Peyer's patch (tissue), 4 donors: Measurements from ENCODE around the gene ZCCHC18. TPM values are rescaled to one million over a fixed set of nuclear protein-coding genes. Genes with fewer than 3 reads are reported as not detected.
"Not testable (repeated sequence)": the region's sequence is repeated elsewhere in the genome, so short reads cannot be mapped to it uniquely, and the experiment has no call there.

Experiments
- DNase-seq, 3 donors: peaks; one replicate each; pipeline ENCODE4 v3.0.0-alpha.2; 2017 to 2019
- H3K27ac ChIP-seq, 4 donors: fragments of 200-600 bp; sonication (generic); one replicate each; pipeline ENCODE4 v1.5.1; 2016 to 2019
- H3K27me3 ChIP-seq, 2 donors: fragments of 200-600 bp; sonication (generic); one replicate each; pipeline ENCODE4 v1.5.1; 2019
- H3K36me3 ChIP-seq, 3 donors: fragments of 200-600 bp; sonication (generic); one replicate each; pipeline ENCODE4 v1.5.1; 2016 to 2019
- H3K4me1 ChIP-seq, 4 donors: fragments of 200-600 bp; sonication (generic); one replicate each; pipeline ENCODE4 v1.5.1; 2016 to 2019
- H3K4me3 ChIP-seq, 4 donors: fragments of 200-600 bp; sonication (generic); 1 replicate in 3 of 4; 2 replicates in 1 of 4; pipeline ENCODE4 v1.5.1; 2016 to 2019; ENCODE audit warnings: mild to moderate bottlenecking in 1 of 4
- H3K9me3 ChIP-seq, 4 donors: fragments of 200-600 bp; sonication (generic); one replicate each; pipeline ENCODE4 v1.5.1; 2016 to 2019; ENCODE audit warnings: mild to moderate bottlenecking in 1 of 4
- CTCF ChIP-seq, 6 experiments: fragments of 450-650 bp in 4 of 6; fragments of 200-600 bp in 2 of 6; sonication (generic) in 1 of 6; IDR thresholded peaks; one replicate each; pipeline ENCODE4 v1.5.1; 2017 to 2019; ENCODE audit warnings: antibody characterized with exemption in 6 of 6, mild to moderate bottlenecking in 3 of 6, moderate library complexity in 1 of 6
- POLR2A ChIP-seq, 2 donors: fragments of 450-650 bp; IDR thresholded peaks; one replicate each; pipeline ENCODE4 v1.5.1; 2017; ENCODE audit warnings: antibody characterized with exemption in 2 of 2, mild to moderate bottlenecking in 2 of 2, moderate library complexity in 2 of 2
- total RNA-seq, 4 donors: library from RNA; depleted of rRNA; stranded (reverse); fragments of >200 nt; gene quantifications; one replicate each; pipeline ENCODE4 v1.1.0, GENCODE V29; 2016

Gene ZCCHC18
- total RNA-seq, 4 donors from 2014 or later = 0.80 to 8.3 TPM; not detected in 2

GRCh38 chrX:104108955-104109354 is 3.4 kb upstream of the ZCCHC18 start:
- peak in 1 of 3 donors; percentile 49 for DNase-seq
- no peaks in the 10 kb centered on the region for H3K27me3 ChIP-seq
- H3K36me3 ChIP-seq = no peaks in the 10 kb centered on the region
- no peak overlapping the region for H3K4me3 ChIP-seq
- no peaks in the 10 kb centered on the region for H3K4me1 ChIP-seq
- TF ChIP-seq POLR2A (IDR thresholded peaks at IDR 0.05) (no peak), CTCF (IDR thresholded peaks at IDR 0.05) (no peak)
- no peak overlapping the region for H3K27ac ChIP-seq
- H3K9me3 ChIP-seq = no peaks in the 10 kb centered on the region

- not testable (repeated sequence) for H3K27me3 ChIP-seq, H3K36me3 ChIP-seq, H3K4me1 ChIP-seq, H3K4me3 ChIP-seq, H3K9me3 ChIP-seq
- DNase-seq = peak in 1 of 3 donors; percentile 51
- H3K27ac ChIP-seq = peak overlapping the region; percentile 24 to 81 (median 64)
These were observed 1.7 kb upstream of the ZCCHC18 start for GRCh38 chrX:104110491-104111240.

GRCh38 chrX:104113222-104113965 is 1.1 kb downstream of the ZCCHC18 start:
- Histone ChIP-seq H3K4me1 (no peaks in the 10 kb centered on the region), H3K9me3 (no peaks in the 10 kb centered on the region), H3K36me3 (no peaks in the 10 kb centered on the region), H3K4me3 (peak overlapping the region; percentile 41 to 59 (median 54)), H3K27ac (peak overlapping the region; percentile 67 to 81 (median 75)), H3K27me3 (no peaks in the 10 kb centered on the region)
- DNase-seq = peak in 2 of 3 donors; percentile 60 to 76
- peak in 5 of 6 experiments; percentile 28 to 42 (median 33) for TF ChIP-seq CTCF (IDR thresholded peaks at IDR 0.05)
- TF ChIP-seq POLR2A (IDR thresholded peaks at IDR 0.05) = no peak

- H3K27ac ChIP-seq = no peak overlapping the region
- H3K4me3 ChIP-seq = no peak overlapping the region
- no peaks in the 10 kb centered on the region for H3K9me3 ChIP-seq
- TF ChIP-seq CTCF (IDR thresholded peaks at IDR 0.05) = no peak
- TF ChIP-seq POLR2A (IDR thresholded peaks at IDR 0.05) = no peak
- no peaks in the 10 kb centered on the region for H3K27me3 ChIP-seq
- H3K36me3 ChIP-seq = no peaks in the 10 kb centered on the region
- H3K4me1 ChIP-seq = no peaks in the 10 kb centered on the region
- no peak for DNase-seq
These were observed 5.4 kb downstream of the ZCCHC18 start for GRCh38 chrX:104117759-104118158.

GRCh38 chrX:104118765-104119164 is 6.4 kb downstream of the ZCCHC18 start:
- no peak overlapping the region for H3K4me3 ChIP-seq
- H3K36me3 ChIP-seq = no peaks in the 10 kb centered on the region
- no peaks in the 10 kb centered on the region for H3K9me3 ChIP-seq
- no peak for DNase-seq
- no peaks in the 10 kb centered on the region for H3K4me1 ChIP-seq
- H3K27me3 ChIP-seq = no peaks in the 10 kb centered on the region
- no peak overlapping the region for H3K27ac ChIP-seq
- TF ChIP-seq CTCF (IDR thresholded peaks at IDR 0.05) (no peak), POLR2A (IDR thresholded peaks at IDR 0.05) (no peak)

- Histone ChIP-seq H3K36me3 (no peaks in the 10 kb centered on the region), H3K27ac (peak overlapping the region in 1 of 4 donors; percentile 50), H3K4me1 (no peaks in the 10 kb centered on the region), H3K27me3 (no peaks in the 10 kb centered on the region), H3K9me3 (no peaks in the 10 kb centered on the region), H3K4me3 (no peak overlapping the region)
- no peak for DNase-seq
- TF ChIP-seq POLR2A (IDR thresholded peaks at IDR 0.05) (no peak), CTCF (IDR thresholded peaks at IDR 0.05) (no peak)
These were observed 10.5 kb downstream of the ZCCHC18 start for GRCh38 chrX:104122829-104123228.
